GM21737 (cell line): ENCODE measurements around the gene MDM4.
"Not testable (repeated sequence)": the region's sequence is repeated elsewhere in the genome, so short reads cannot be mapped to it uniquely, and the experiment has no call there.

Experiments used
- ATAC-seq: cut with Tn5 transposase; IDR thresholded peaks from one replicate; pipeline ENCODE4 v1.9.1; 2021; ENCODE audit warnings: mild to moderate bottlenecking, moderate library complexity; ENCODE audit not compliant: unreplicated experiment

Gene MDM4

GRCh38 chr1:204560002-204560401 lies 43.8 kb downstream of the MDM4 start:
- not testable (repeated sequence) for ATAC-seq

GRCh38 chr1:204560590-204561150 lies 44.5 kb downstream of the MDM4 start:
- no peak for ATAC-seq

GRCh38 chr1:204562075-204562990 lies 46.1 kb downstream of the MDM4 start:
- no peak for ATAC-seq

GRCh38 chr1:204563307-204563706 lies 47.1 kb downstream of the MDM4 start:
- ATAC-seq: no peak

GRCh38 chr1:204563780-204564179 lies 47.6 kb downstream of the MDM4 start:
- no peak for ATAC-seq

- ATAC-seq: peak; percentile 91
Observed at GRCh38 chr1:204564835-204565234, 48.6 kb downstream of the MDM4 start.

- ATAC-seq: peak; percentile 40
Observed at GRCh38 chr1:204565617-204566582, 49.7 kb downstream of the MDM4 start.

- no peak for ATAC-seq
Observed at GRCh38 chr1:204566583-204566955, 50.4 kb downstream of the MDM4 start.

GRCh38 chr1:204567071-204567470 lies 50.9 kb downstream of the MDM4 start:
- no peak for ATAC-seq

- no peak for ATAC-seq
Observed at GRCh38 chr1:204568576-204569315, 52.5 kb downstream of the MDM4 start.

GRCh38 chr1:204569478-204569877 lies 53.3 kb downstream of the MDM4 start:
- no peak for ATAC-seq

GRCh38 chr1:204570021-204570420 lies 53.8 kb downstream of the MDM4 start:
- not testable (repeated sequence) for ATAC-seq

GRCh38 chr1:204571128-204571527 lies 54.9 kb downstream of the MDM4 start:
- ATAC-seq: no peak

- ATAC-seq: no peak
Observed at GRCh38 chr1:204571631-204572030, 55.4 kb downstream of the MDM4 start.

- ATAC-seq: no peak
Observed at GRCh38 chr1:204572923-204573922, 57.0 kb downstream of the MDM4 start.

- no peak for ATAC-seq
Observed at GRCh38 chr1:204574016-204574864, 58.0 kb downstream of the MDM4 start.

GRCh38 chr1:204574865-204575163 lies 58.6 kb downstream of the MDM4 start:
- no peak for ATAC-seq
